HCT116 (cell line): Measurements from ENCODE around the gene GABBR2. TPM values are rescaled to one million over a fixed set of nuclear protein-coding genes. Genes with fewer than 3 reads are reported as not detected.

Source experiments
- ATAC-seq: fragments of 200-7000 bp; cut with Tn5 transposase; 2 replicates; pipeline ENCODE4 v1.9.1; 2020; ENCODE audit warnings: mild to moderate bottlenecking, moderate library complexity
- BruUV-seq: library from RNA; stranded (reverse); fragments of 400-500 nt; replicated peaks from 2 replicates; lab custom pipeline; 2021; lab: Mats Ljungman, UMichigan
- CTCF ChIA-PET: fragments of 300-600 bp; sonication (Branson Sonifier 250); formaldehyde crosslinking; loops from one replicate; lab custom pipeline; 2021; ENCODE audit warnings: antibody characterized with exemption; lab: Charles Lee
- POLR2A ChIA-PET: fragments of 300-600, 350-600 bp; sonication (Branson Sonifier 250); formaldehyde crosslinking; loops from one replicate; lab custom pipeline; 2021; ENCODE audit warnings: antibody characterized with exemption; lab: Charles Lee
- RAD21 ChIA-PET, 2 experiments: fragments of 300-600 bp; sonication (Branson Sonifier 250); formaldehyde crosslinking; loops; one replicate each; lab custom pipeline; 2023; ENCODE audit warnings: low total read pairs in 2 of 2; ENCODE audit not compliant: uncharacterized antibody in 2 of 2, unreplicated experiment in 2 of 2, low non-redundant PET in 1 of 2; lab: Charles Lee
- DNase-seq: peaks from one replicate; pipeline ENCODE4 v3.0.0-alpha.2; 2010; ENCODE audit warnings: low read depth, low spot score
- H2AFZ ChIP-seq: fragments of 200-600 bp; shearing (Covaris generic), sonication (generic); 2 replicates; pipeline ENCODE4 v1.6.1; 2017; ENCODE audit warnings: low read depth, mixed run types, mixed read lengths, antibody characterized with exemption, low read length; ENCODE audit not compliant: poor library complexity, severe bottlenecking
- H3K27ac ChIP-seq: 2 replicates; pipeline ENCODE4 v1.5.1; 2012; ENCODE audit warnings: low read depth, low read length
- H3K27me3 ChIP-seq: fragments of 200-600 bp; sonication (generic); 2 replicates; pipeline ENCODE4 v1.6.1; 2016; ENCODE audit warnings: mixed run types, low read length, mixed read lengths; ENCODE audit not compliant: insufficient read depth
- H3K36me3 ChIP-seq, 2 experiments: fragments of 200-500 bp in 1 of 2; fragments of 200-600 bp in 1 of 2; sonication (Bioruptor generic) in 1 of 2; sonication (generic) in 1 of 2; 2 replicates each; pipeline versions ENCODE4 v1.5.1 to v1.6.1; 2014 to 2016; ENCODE audit warnings: low read length in 2 of 2, inconsistent platforms in 1 of 2, mixed read lengths in 1 of 2, mixed run types in 1 of 2; ENCODE audit not compliant: insufficient read depth in 2 of 2, control insufficient read depth in 1 of 2
- H3K4me1 ChIP-seq, 2 experiments: fragments of 200-600 bp in 1 of 2; sonication (generic) in 1 of 2; 2 replicates each; pipeline versions ENCODE4 v1.5.1 to v1.6.1; 2012 to 2017; ENCODE audit warnings: low read length in 2 of 2, inconsistent platforms in 1 of 2, mild to moderate bottlenecking in 1 of 2, mixed read lengths in 1 of 2, mixed run types in 1 of 2, moderate library complexity in 1 of 2; ENCODE audit not compliant: insufficient read depth in 2 of 2, control insufficient read depth in 1 of 2
- H3K4me2 ChIP-seq: fragments of 200-600 bp; sonication (generic); 2 replicates; pipeline ENCODE4 v1.6.1; 2017; ENCODE audit warnings: mixed run types, low read length, mixed read lengths
- H3K4me3 ChIP-seq, 2 experiments: fragments of 200-600 bp in 1 of 2; sonication (generic) in 1 of 2; replicated peaks in 1 of 2; 2 replicates each; pipeline ENCODE4 v1.5.1; 2011 to 2016; ENCODE audit warnings: low read length in 2 of 2, control low read depth in 1 of 2, low read depth in 1 of 2, mild to moderate bottlenecking in 1 of 2, mixed read lengths in 1 of 2, mixed run types in 1 of 2
- H3K79me2 ChIP-seq: fragments of 200-600 bp; sonication (generic); 2 replicates; pipeline ENCODE4 v1.6.1; 2017; ENCODE audit warnings: mild to moderate bottlenecking, mixed run types, low read length, moderate library complexity, mixed read lengths; ENCODE audit not compliant: insufficient read depth
- H3K9ac ChIP-seq: fragments of 200-600 bp; sonication (generic); 2 replicates; pipeline ENCODE4 v1.6.1; 2016; ENCODE audit warnings: low read length, mixed read lengths
- H3K9me2 ChIP-seq: fragments of 200-600 bp; sonication (generic), shearing (Covaris generic); 2 replicates; pipeline ENCODE4 v1.6.1; 2017; ENCODE audit warnings: mixed run types, mild to moderate bottlenecking, moderate library complexity; ENCODE audit not compliant: insufficient read depth
- H3K9me3 ChIP-seq, 2 experiments: fragments of 200-500 bp in 1 of 2; fragments of 200-600 bp in 1 of 2; sonication (Bioruptor generic) in 1 of 2; sonication (generic) in 1 of 2; 2 replicates each; pipeline ENCODE4 v1.6.1; 2014 to 2017; ENCODE audit warnings: low read length in 2 of 2, mixed read lengths in 2 of 2, inconsistent platforms in 1 of 2, low read depth in 1 of 2, mild to moderate bottlenecking in 1 of 2, mixed run types in 1 of 2, moderate library complexity in 1 of 2; ENCODE audit not compliant: control insufficient read depth in 1 of 2, insufficient read depth in 1 of 2
- H4K20me1 ChIP-seq: fragments of 200-600 bp; sonication (generic), shearing (Covaris generic); 2 replicates; pipeline ENCODE4 v1.6.1; 2017; ENCODE audit warnings: mixed run types, mild to moderate bottlenecking, moderate library complexity; ENCODE audit not compliant: insufficient read depth
- JUND ChIP-seq: IDR thresholded peaks from 2 replicates; pipeline ENCODE4 v1.6.1; 2012
- POLR2A ChIP-seq: IDR thresholded peaks from 2 replicates; pipeline ENCODE4 v1.7.0; 2011; ENCODE audit warnings: borderline replicate concordance; ENCODE audit not compliant: insufficient read depth, insufficient read length; ENCODE audit errors: extremely low read depth
- POLR2AphosphoS5 ChIP-seq: IDR thresholded peaks from 2 replicates; pipeline ENCODE4 v1.6.1; 2011; ENCODE audit warnings: mild to moderate bottlenecking, low read depth, low read length, moderate library complexity
- SP1 ChIP-seq: IDR thresholded peaks from 2 replicates; pipeline ENCODE4 v1.6.1; 2012; ENCODE audit warnings: low read depth
- SRF ChIP-seq: IDR thresholded peaks from 2 replicates; pipeline ENCODE4 v1.6.1; 2012; ENCODE audit warnings: low read depth
- TCF7L2 ChIP-seq: IDR thresholded peaks from 2 replicates; pipeline ENCODE4 v1.7.0; 2011; ENCODE audit warnings: borderline replicate concordance, inconsistent platforms; ENCODE audit not compliant: insufficient read depth, insufficient read length; ENCODE audit errors: extremely low read depth
- YY1 ChIP-seq: IDR thresholded peaks from 2 replicates; pipeline ENCODE4 v1.6.1; 2011; ENCODE audit warnings: low read length, low read depth, moderate library complexity, mild to moderate bottlenecking; ENCODE audit not compliant: insufficient replicate concordance; ENCODE audit errors: extremely low read depth
- ZNF274 ChIP-seq: fragments of 200-500 bp; sonication (Bioruptor generic); IDR thresholded peaks from 2 replicates; pipeline ENCODE4 v1.6.1; 2014; ENCODE audit warnings: mild to moderate bottlenecking, low read depth, low read length, inconsistent platforms
- intact Hi-C: fragments of 100-400 bp; cut with micrococcal nuclease; formaldehyde crosslinking; loops from 2 replicates; pipeline ENCODE4 v1.10.0; 2022
- total RNA-seq: library from RNA; stranded (reverse); gene quantifications from one replicate; pipeline ENCODE4 v1.2.1, GENCODE V29; 2021; ENCODE audit not compliant: unreplicated experiment
- TF ChIP-seq, protein P1 (sequence below), 3 experiments: fragments of 200-600 bp in 1 of 3; sonication (generic) in 1 of 3; IDR thresholded peaks in 2 of 3; conservative IDR thresholded peaks in 1 of 3; 2 replicates each; pipeline ENCODE4 v1.5.1; 2012 to 2017; ENCODE audit warnings: low read depth in 2 of 3, low read length in 2 of 3, antibody characterized with exemption in 1 of 3, borderline replicate concordance in 1 of 3, control low read depth in 1 of 3, mild to moderate bottlenecking in 1 of 3, mixed read lengths in 1 of 3, mixed run types in 1 of 3, moderate library complexity in 1 of 3; ENCODE audit not compliant: insufficient read depth in 1 of 3
- TF ChIP-seq, protein P2 (sequence below): IDR thresholded peaks from 2 replicates; pipeline ENCODE4 v1.6.1; 2012
- TF ChIP-seq, protein P3 (sequence below): IDR thresholded peaks from 2 replicates; pipeline ENCODE4 v1.6.1; 2011; ENCODE audit warnings: mild to moderate bottlenecking, low read length, moderate library complexity; ENCODE audit not compliant: insufficient replicate concordance; ENCODE audit errors: extremely low read depth
- TF ChIP-seq, protein P4 (sequence below): IDR thresholded peaks from 2 replicates; pipeline ENCODE4 v1.6.1; 2012; ENCODE audit warnings: low read depth
- TF ChIP-seq, protein P5 (sequence below): IDR thresholded peaks from 2 replicates; pipeline ENCODE4 v1.6.1; 2012

Gene GABBR2
- total RNA-seq, 1 experiment from 2014 or later = 0.15 TPM

DNA sequence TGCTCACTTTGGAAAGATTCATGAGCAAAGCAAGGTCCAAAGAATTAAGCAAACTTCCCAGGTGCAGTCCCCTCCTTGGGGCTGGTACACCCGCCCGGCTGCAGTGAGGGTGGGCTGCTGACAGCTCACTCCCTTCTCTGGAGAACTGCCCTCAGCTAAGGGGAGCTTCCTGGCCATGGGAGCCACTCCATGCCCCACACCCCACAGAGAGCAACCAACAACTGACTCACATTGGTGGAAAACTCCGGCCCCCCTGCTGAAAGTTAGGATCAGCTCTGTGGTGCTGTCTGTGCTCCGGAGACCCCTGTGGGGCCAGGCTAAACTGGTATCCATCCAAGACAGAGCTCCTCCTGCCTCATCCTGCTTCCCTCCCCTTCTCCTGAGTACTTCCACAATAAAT is 223.0 kb downstream of the GABBR2 start (continued):
- TF ChIP-seq, protein P1, sequence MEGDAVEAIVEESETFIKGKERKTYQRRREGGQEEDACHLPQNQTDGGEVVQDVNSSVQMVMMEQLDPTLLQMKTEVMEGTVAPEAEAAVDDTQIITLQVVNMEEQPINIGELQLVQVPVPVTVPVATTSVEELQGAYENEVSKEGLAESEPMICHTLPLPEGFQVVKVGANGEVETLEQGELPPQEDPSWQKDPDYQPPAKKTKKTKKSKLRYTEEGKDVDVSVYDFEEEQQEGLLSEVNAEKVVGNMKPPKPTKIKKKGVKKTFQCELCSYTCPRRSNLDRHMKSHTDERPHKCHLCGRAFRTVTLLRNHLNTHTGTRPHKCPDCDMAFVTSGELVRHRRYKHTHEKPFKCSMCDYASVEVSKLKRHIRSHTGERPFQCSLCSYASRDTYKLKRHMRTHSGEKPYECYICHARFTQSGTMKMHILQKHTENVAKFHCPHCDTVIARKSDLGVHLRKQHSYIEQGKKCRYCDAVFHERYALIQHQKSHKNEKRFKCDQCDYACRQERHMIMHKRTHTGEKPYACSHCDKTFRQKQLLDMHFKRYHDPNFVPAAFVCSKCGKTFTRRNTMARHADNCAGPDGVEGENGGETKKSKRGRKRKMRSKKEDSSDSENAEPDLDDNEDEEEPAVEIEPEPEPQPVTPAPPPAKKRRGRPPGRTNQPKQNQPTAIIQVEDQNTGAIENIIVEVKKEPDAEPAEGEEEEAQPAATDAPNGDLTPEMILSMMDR (IDR thresholded peaks at IDR 0.05 in 2 of 3, conservative IDR thresholded peaks at IDR 0.05 in 1 of 3; ENCODE audit: borderline replicate concordance in 1 of 3, insufficient read depth in 1 of 3, low read depth in 2 of 3, low read length in 2 of 3) = no peak
- TF ChIP-seq, protein P2, sequence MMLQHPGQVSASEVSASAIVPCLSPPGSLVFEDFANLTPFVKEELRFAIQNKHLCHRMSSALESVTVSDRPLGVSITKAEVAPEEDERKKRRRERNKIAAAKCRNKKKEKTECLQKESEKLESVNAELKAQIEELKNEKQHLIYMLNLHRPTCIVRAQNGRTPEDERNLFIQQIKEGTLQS = no peak
- no peak for TF ChIP-seq POLR2AphosphoS5

DNA sequence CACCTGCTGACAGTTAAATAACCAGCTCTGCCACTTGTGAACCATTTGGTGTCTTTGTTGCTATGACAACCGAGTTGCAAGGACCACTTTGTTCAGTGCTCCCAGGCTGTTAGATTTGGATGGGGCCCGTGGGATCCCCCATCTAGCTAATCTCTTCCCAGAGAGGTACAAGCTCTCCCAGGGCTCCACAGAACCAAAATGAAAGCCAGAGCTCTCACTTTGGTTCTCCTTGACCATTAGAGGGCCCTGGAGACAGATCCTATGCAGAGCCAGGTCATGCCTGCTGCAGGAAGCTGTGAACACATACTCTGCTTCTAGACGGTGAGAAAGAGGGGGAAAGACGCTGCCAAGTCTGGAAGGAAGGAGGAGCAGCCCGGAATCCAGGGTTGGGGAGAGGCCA is 224.6 kb downstream of the GABBR2 start:
- POLR2A ChIA-PET = no interaction called here
- H3K4me1 ChIP-seq = peaks cover 0 to 24% of the 10 kb centered on the region in 2 experiments; a peak in 1 of 4 replicates
- no peak for DNase-seq
- no peak for ATAC-seq
- no peak overlapping the region for H3K9ac ChIP-seq
- no peaks in the 10 kb centered on the region for H4K20me1 ChIP-seq
- no peak overlapping the region for H3K27ac ChIP-seq
- no peaks in the 10 kb centered on the region for H3K9me3 ChIP-seq
- intact Hi-C loops = no loop called here
- H3K4me3 ChIP-seq = no peak overlapping the region
- no peak overlapping the region for H2AFZ ChIP-seq
- no peaks in the 10 kb centered on the region for H3K9me2 ChIP-seq
- BruUV-seq = no TSS peak
- RAD21 ChIA-PET = no interaction called here
- CTCF ChIA-PET = no interaction called here
- no peak overlapping the region for H3K4me2 ChIP-seq
- no peaks in the 10 kb centered on the region for H3K79me2 ChIP-seq
- H3K27me3 ChIP-seq = peaks cover 11% of the 10 kb centered on the region; the same call in 1 of the 2 replicates
- H3K36me3 ChIP-seq = no peaks in the 10 kb centered on the region
- TF ChIP-seq, protein P3, sequence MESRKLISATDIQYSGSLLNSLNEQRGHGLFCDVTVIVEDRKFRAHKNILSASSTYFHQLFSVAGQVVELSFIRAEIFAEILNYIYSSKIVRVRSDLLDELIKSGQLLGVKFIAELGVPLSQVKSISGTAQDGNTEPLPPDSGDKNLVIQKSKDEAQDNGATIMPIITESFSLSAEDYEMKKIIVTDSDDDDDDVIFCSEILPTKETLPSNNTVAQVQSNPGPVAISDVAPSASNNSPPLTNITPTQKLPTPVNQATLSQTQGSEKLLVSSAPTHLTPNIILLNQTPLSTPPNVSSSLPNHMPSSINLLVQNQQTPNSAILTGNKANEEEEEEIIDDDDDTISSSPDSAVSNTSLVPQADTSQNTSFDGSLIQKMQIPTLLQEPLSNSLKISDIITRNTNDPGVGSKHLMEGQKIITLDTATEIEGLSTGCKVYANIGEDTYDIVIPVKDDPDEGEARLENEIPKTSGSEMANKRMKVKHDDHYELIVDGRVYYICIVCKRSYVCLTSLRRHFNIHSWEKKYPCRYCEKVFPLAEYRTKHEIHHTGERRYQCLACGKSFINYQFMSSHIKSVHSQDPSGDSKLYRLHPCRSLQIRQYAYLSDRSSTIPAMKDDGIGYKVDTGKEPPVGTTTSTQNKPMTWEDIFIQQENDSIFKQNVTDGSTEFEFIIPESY = no peak
- no peak for TF ChIP-seq TCF7L2
- TF ChIP-seq, protein P1 (IDR thresholded peaks at IDR 0.05 in 2 of 3, conservative IDR thresholded peaks at IDR 0.05 in 1 of 3; ENCODE audit: borderline replicate concordance in 1 of 3, insufficient read depth in 1 of 3, low read depth in 2 of 3, low read length in 2 of 3) = no peak
- no peak for TF ChIP-seq JUND
- no peak for TF ChIP-seq SRF
- no peak for TF ChIP-seq POLR2A
- TF ChIP-seq, protein P4, sequence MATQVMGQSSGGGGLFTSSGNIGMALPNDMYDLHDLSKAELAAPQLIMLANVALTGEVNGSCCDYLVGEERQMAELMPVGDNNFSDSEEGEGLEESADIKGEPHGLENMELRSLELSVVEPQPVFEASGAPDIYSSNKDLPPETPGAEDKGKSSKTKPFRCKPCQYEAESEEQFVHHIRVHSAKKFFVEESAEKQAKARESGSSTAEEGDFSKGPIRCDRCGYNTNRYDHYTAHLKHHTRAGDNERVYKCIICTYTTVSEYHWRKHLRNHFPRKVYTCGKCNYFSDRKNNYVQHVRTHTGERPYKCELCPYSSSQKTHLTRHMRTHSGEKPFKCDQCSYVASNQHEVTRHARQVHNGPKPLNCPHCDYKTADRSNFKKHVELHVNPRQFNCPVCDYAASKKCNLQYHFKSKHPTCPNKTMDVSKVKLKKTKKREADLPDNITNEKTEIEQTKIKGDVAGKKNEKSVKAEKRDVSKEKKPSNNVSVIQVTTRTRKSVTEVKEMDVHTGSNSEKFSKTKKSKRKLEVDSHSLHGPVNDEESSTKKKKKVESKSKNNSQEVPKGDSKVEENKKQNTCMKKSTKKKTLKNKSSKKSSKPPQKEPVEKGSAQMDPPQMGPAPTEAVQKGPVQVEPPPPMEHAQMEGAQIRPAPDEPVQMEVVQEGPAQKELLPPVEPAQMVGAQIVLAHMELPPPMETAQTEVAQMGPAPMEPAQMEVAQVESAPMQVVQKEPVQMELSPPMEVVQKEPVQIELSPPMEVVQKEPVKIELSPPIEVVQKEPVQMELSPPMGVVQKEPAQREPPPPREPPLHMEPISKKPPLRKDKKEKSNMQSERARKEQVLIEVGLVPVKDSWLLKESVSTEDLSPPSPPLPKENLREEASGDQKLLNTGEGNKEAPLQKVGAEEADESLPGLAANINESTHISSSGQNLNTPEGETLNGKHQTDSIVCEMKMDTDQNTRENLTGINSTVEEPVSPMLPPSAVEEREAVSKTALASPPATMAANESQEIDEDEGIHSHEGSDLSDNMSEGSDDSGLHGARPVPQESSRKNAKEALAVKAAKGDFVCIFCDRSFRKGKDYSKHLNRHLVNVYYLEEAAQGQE = no peak
- TF ChIP-seq YY1 = no peak
- no peak for TF ChIP-seq ZNF274
- TF ChIP-seq SP1 = no peak
- TF ChIP-seq, protein P5, sequence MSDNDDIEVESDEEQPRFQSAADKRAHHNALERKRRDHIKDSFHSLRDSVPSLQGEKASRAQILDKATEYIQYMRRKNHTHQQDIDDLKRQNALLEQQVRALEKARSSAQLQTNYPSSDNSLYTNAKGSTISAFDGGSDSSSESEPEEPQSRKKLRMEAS = no peak
